SK-N-SH treated with all-trans-retinoic acid at 6 μM for 48 hours (cell line): ENCODE measurements around the gene AFTPH.

Source experiments
- CREB5 ChIP-seq: fragments of 250-450 bp; sonication (Bioruptor Pico); IDR thresholded peaks from 2 replicates; pipeline ENCODE4 v1.5.1; 2020; ENCODE audit warnings: low read depth, mild to moderate bottlenecking, moderate library complexity
- ESRRG ChIP-seq: fragments of 250-450 bp; sonication (Bioruptor Pico); IDR thresholded peaks from 2 replicates; pipeline ENCODE4 v1.6.1; 2021; ENCODE audit warnings: mild to moderate bottlenecking
- TOX ChIP-seq: fragments of 250-450 bp; sonication (Bioruptor Pico); IDR thresholded peaks from 2 replicates; pipeline ENCODE4 v1.8.0; 2021; ENCODE audit warnings: mild to moderate bottlenecking, moderate library complexity, borderline replicate concordance
- ZFP3 ChIP-seq: fragments of 250-450 bp; sonication (Bioruptor Pico); IDR thresholded peaks from 2 replicates; pipeline ENCODE4 v1.5.0; 2020; ENCODE audit warnings: mild to moderate bottlenecking, moderate library complexity
- TF ChIP-seq, protein P1 (sequence below): fragments of 250-450 bp; sonication (Bioruptor Pico); IDR thresholded peaks from 2 replicates; pipeline ENCODE4 v1.5.0; 2020; ENCODE audit warnings: mild to moderate bottlenecking, moderate library complexity
- TF ChIP-seq, protein P2 (sequence below): fragments of 250-450 bp; sonication (Bioruptor Pico); IDR thresholded peaks from 2 replicates; pipeline ENCODE4 v1.8.0; 2020; ENCODE audit warnings: mild to moderate bottlenecking, moderate library complexity, borderline replicate concordance

DNA sequence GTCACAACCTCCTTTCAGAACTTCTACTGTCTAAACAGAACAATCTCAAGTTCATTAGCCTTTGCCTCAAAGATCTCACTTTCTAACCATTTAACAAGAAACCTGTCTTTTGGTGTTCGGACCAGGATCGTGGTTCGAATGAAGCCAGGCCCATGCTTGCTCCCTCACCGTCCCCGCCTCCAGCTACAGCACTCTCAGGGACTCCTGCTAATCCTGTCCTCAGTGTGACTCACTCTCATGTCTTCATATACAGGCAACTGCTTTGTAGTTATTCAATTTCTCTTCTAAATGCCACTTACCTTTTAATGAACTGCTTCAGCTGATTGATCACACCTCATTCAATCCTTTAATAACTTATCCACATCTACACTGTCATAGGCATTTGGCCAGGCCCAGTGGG is 113.8 kb downstream of the AFTPH start:
- no peak for TF ChIP-seq CREB5
- TF ChIP-seq, protein P1, sequence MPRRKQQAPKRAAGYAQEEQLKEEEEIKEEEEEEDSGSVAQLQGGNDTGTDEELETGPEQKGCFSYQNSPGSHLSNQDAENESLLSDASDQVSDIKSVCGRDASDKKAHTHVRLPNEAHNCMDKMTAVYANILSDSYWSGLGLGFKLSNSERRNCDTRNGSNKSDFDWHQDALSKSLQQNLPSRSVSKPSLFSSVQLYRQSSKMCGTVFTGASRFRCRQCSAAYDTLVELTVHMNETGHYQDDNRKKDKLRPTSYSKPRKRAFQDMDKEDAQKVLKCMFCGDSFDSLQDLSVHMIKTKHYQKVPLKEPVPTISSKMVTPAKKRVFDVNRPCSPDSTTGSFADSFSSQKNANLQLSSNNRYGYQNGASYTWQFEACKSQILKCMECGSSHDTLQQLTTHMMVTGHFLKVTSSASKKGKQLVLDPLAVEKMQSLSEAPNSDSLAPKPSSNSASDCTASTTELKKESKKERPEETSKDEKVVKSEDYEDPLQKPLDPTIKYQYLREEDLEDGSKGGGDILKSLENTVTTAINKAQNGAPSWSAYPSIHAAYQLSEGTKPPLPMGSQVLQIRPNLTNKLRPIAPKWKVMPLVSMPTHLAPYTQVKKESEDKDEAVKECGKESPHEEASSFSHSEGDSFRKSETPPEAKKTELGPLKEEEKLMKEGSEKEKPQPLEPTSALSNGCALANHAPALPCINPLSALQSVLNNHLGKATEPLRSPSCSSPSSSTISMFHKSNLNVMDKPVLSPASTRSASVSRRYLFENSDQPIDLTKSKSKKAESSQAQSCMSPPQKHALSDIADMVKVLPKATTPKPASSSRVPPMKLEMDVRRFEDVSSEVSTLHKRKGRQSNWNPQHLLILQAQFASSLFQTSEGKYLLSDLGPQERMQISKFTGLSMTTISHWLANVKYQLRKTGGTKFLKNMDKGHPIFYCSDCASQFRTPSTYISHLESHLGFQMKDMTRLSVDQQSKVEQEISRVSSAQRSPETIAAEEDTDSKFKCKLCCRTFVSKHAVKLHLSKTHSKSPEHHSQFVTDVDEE (CRISPR knock-in tag): no peak
- no peak for TF ChIP-seq ZFP3
- TF ChIP-seq TOX (CRISPR knock-in tag): no peak
- TF ChIP-seq, protein P2, sequence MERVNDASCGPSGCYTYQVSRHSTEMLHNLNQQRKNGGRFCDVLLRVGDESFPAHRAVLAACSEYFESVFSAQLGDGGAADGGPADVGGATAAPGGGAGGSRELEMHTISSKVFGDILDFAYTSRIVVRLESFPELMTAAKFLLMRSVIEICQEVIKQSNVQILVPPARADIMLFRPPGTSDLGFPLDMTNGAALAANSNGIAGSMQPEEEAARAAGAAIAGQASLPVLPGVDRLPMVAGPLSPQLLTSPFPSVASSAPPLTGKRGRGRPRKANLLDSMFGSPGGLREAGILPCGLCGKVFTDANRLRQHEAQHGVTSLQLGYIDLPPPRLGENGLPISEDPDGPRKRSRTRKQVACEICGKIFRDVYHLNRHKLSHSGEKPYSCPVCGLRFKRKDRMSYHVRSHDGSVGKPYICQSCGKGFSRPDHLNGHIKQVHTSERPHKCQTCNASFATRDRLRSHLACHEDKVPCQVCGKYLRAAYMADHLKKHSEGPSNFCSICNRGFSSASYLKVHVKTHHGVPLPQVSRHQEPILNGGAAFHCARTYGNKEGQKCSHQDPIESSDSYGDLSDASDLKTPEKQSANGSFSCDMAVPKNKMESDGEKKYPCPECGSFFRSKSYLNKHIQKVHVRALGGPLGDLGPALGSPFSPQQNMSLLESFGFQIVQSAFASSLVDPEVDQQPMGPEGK (CRISPR knock-in tag): no peak
- TF ChIP-seq ESRRG (CRISPR knock-in tag): no peak
